Kidney glomerular epithelial cell (primary cell): Measurements from ENCODE around the gene CEP55.
"Not testable (repeated sequence)": the region's sequence is repeated elsewhere in the genome, so short reads cannot be mapped to it uniquely, and the experiment has no call there.

Experiments
- DNase-seq: peaks from one replicate; lab custom pipeline; 2025; lab: John Stamatoyannopoulos, UW

Gene CEP55

GRCh38 chr10:93496322-93497041 is at the start of gene CEP55:
TSS of gene CEP55 (plus strand) at chr10:93496612. CDS start at chr10:93500052, 3,440 bp downstream.
- DNase-seq, result peak; percentile 93

GRCh38 chr10:93447019-93447418 is 49.4 kb upstream of the CEP55 start:
- DNase-seq, result no peak

- no peak for DNase-seq
Measured at GRCh38 chr10:93447970-93448369, 48.4 kb upstream of the CEP55 start.

- DNase-seq, result no peak
Measured at GRCh38 chr10:93451244-93451947, 45.0 kb upstream of the CEP55 start.

- no peak for DNase-seq
Measured at GRCh38 chr10:93452143-93452542, 44.3 kb upstream of the CEP55 start.

- no peak for DNase-seq
Measured at GRCh38 chr10:93454146-93454545, 42.3 kb upstream of the CEP55 start.

GRCh38 chr10:93454736-93455135 is 41.7 kb upstream of the CEP55 start:
- DNase-seq, result no peak

- peak; percentile 74 for DNase-seq
Measured at GRCh38 chr10:93456480-93456879, 39.9 kb upstream of the CEP55 start.

GRCh38 chr10:93457511-93457910 is 38.9 kb upstream of the CEP55 start:
- no peak for DNase-seq

GRCh38 chr10:93458821-93459257 is 37.6 kb upstream of the CEP55 start:
- DNase-seq, result peak; percentile 100

GRCh38 chr10:93459466-93459865 is 36.9 kb upstream of the CEP55 start:
- DNase-seq, result no peak

- DNase-seq, result peak; percentile 84
Measured at GRCh38 chr10:93461109-93461806, 35.2 kb upstream of the CEP55 start.

GRCh38 chr10:93461807-93462178 is 34.6 kb upstream of the CEP55 start:
- peak; percentile 82 for DNase-seq

GRCh38 chr10:93462371-93462770 is 34.0 kb upstream of the CEP55 start:
- DNase-seq, result no peak

- DNase-seq, result no peak
Measured at GRCh38 chr10:93462881-93463280, 33.5 kb upstream of the CEP55 start.

- DNase-seq, result no peak
Measured at GRCh38 chr10:93463723-93464476, 32.5 kb upstream of the CEP55 start.

- DNase-seq, result no peak
Measured at GRCh38 chr10:93464776-93465388, 31.5 kb upstream of the CEP55 start.

- DNase-seq, result peak; percentile 96
Measured at GRCh38 chr10:93465806-93466675, 30.4 kb upstream of the CEP55 start.

- not testable (repeated sequence) for DNase-seq
Measured at GRCh38 chr10:93467635-93468034, 28.8 kb upstream of the CEP55 start.

GRCh38 chr10:93468461-93469213 is 27.8 kb upstream of the CEP55 start:
- peak; percentile 97 for DNase-seq
